ENCODE data around the gene SLC25A1. TPM values are rescaled to one million over a fixed set of nuclear protein-coding genes. Genes with fewer than 3 reads are reported as not detected.

The SLC25A1 gene
- total RNA-seq, 1 experiment from 2014 or later = 201 TPM

- POLR2A ChIA-PET = no interaction called here
- H3K27me3 Mint-ChIP-seq (ENCODE audit: low read depth) = no peaks in the 10 kb centered on the region
- H3K4me1 Mint-ChIP-seq = no peaks in the 10 kb centered on the region
- H3K4me3 Mint-ChIP-seq = no peak overlapping the region
- no peak overlapping the region for H3K27ac Mint-ChIP-seq
- ATAC-seq (no peak), DNase-seq (ENCODE audit: low spot score) (no peak)
- TF ChIP-seq ZNF138 (CRISPR knock-in tag; conservative IDR thresholded peaks at IDR 0.05) (no peak), CREB1 (CRISPR knock-in tag; IDR thresholded peaks at IDR 0.05) (no peak), GRHL2 (CRISPR knock-in tag; IDR thresholded peaks at IDR 0.05; ENCODE audit: insufficient replicate concordance, severe bottlenecking) (no peak), ZNF121 (CRISPR knock-in tag; IDR thresholded peaks at IDR 0.05) (no peak), MXD4 (CRISPR knock-in tag; IDR thresholded peaks at IDR 0.05; ENCODE audit: borderline replicate concordance) (no peak), IRF1 (CRISPR knock-in tag; IDR thresholded peaks at IDR 0.05) (no peak), SMAD4 (CRISPR knock-in tag; IDR thresholded peaks at IDR 0.05) (no peak), ELF4 (CRISPR knock-in tag; IDR thresholded peaks at IDR 0.05; ENCODE audit: low read depth) (no peak), ZNF671 (CRISPR knock-in tag; IDR thresholded peaks at IDR 0.05) (no peak)
- TF ChIP-seq, protein P1, sequence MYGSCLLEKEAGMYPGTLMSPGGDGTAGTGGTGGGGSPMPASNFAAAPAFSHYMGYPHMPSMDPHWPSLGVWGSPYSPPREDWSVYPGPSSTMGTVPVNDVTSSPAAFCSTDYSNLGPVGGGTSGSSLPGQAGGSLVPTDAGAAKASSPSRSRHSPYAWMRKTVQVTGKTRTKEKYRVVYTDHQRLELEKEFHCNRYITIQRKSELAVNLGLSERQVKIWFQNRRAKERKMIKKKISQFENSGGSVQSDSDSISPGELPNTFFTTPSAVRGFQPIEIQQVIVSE (CRISPR knock-in tag; IDR thresholded peaks at IDR 0.05; ENCODE audit: borderline replicate concordance) = no peak
- CTCF ChIA-PET = no interaction called here
- H3K9me3 Mint-ChIP-seq = peaks cover 8% of the 10 kb centered on the region
- H3K36me3 Mint-ChIP-seq = peaks cover 55% of the 10 kb centered on the region
Observed at GRCh38 chr22:19228179-19228578, 49.6 kb upstream of the SLC25A1 start.

DNA sequence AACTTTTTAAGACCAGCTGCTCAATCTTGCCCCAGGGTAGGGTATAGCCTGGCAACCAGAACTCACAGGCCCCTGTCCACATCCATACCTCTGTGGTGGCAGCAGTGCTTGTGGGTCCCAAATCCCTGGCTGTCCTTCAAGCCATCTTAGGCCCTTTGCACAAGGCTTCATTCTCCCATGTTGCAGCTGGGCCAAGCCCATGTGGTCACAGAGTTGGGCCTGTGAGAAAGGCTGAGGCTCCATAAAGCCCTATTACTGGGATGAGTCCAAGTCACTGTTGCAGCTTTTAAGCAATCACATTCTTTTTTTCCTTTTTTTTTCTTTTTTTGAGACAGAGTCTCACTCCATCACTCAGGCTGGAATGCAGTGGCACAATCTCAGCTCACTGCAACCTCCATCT is 47.9 kb upstream of the SLC25A1 start:
- H3K4me3 Mint-ChIP-seq = no peak overlapping the region
- no peaks in the 10 kb centered on the region for H3K4me1 Mint-ChIP-seq
- TF ChIP-seq PRRX2 (CRISPR knock-in tag; IDR thresholded peaks at IDR 0.05) (no peak), PRDM15 (CRISPR knock-in tag; IDR thresholded peaks at IDR 0.05) (no peak), IRF1 (CRISPR knock-in tag; IDR thresholded peaks at IDR 0.05) (no peak)
- DNase-seq (ENCODE audit: low spot score) = no peak
- H3K9me3 Mint-ChIP-seq = peaks cover 22% of the 10 kb centered on the region
- H3K27ac Mint-ChIP-seq = no peak overlapping the region
- H3K27me3 Mint-ChIP-seq (ENCODE audit: low read depth) = no peaks in the 10 kb centered on the region
- ATAC-seq = no peak
- peaks cover 59% of the 10 kb centered on the region for H3K36me3 Mint-ChIP-seq
- CTCF ChIA-PET = no interaction called here
- POLR2A ChIA-PET = no interaction called here

DNA sequence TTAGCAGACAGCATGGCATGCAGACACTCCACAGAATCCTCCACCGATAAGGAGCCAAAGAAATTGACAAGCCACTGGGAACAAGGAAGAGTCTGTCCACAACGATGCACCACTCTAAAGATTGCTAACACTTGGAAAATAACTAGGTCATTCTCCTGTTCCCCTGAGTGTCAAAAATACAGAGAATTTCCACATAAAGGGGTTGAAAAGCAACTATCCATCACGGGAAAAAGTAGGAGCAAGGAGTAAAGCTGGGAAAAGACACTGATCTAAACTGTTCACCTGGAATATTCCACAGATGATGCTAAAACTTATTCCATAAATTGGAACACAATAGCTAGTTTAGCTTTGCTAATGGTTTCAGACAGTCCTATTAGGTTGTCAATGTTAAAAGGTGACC is 47.0 kb upstream of the SLC25A1 start:
- Mint-ChIP-seq H3K4me1 (no peaks in the 10 kb centered on the region), H3K27ac (no peak overlapping the region; the same call in 1 of the 2 replicates), H3K27me3 (ENCODE audit: low read depth) (no peaks in the 10 kb centered on the region), H3K36me3 (peaks cover 65% of the 10 kb centered on the region), H3K4me3 (no peak overlapping the region), H3K9me3 (peaks cover 22% of the 10 kb centered on the region)
- no peak for ATAC-seq
- ChIA-PET POLR2A (no interaction called here), CTCF (no interaction called here)
- no peak for DNase-seq (ENCODE audit: low spot score)
- no peak for TF ChIP-seq ZBTB21 (CRISPR knock-in tag; IDR thresholded peaks at IDR 0.05; ENCODE audit: borderline replicate concordance)
- no peak for TF ChIP-seq EMX1 (CRISPR knock-in tag; IDR thresholded peaks at IDR 0.05)
- no peak for TF ChIP-seq JUN (CRISPR knock-in tag; IDR thresholded peaks at IDR 0.05)
- no peak for TF ChIP-seq GRHL2 (CRISPR knock-in tag; IDR thresholded peaks at IDR 0.05; ENCODE audit: insufficient replicate concordance, severe bottlenecking)
- TF ChIP-seq, protein P2, sequence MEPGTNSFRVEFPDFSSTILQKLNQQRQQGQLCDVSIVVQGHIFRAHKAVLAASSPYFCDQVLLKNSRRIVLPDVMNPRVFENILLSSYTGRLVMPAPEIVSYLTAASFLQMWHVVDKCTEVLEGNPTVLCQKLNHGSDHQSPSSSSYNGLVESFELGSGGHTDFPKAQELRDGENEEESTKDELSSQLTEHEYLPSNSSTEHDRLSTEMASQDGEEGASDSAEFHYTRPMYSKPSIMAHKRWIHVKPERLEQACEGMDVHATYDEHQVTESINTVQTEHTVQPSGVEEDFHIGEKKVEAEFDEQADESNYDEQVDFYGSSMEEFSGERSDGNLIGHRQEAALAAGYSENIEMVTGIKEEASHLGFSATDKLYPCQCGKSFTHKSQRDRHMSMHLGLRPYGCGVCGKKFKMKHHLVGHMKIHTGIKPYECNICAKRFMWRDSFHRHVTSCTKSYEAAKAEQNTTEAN (CRISPR knock-in tag; IDR thresholded peaks at IDR 0.05) = no peak
- TF ChIP-seq TP53 (CRISPR knock-in tag; IDR thresholded peaks at IDR 0.05) = no peak
- TF ChIP-seq SOX15 (CRISPR knock-in tag; IDR thresholded peaks at IDR 0.05) = no peak
- TF ChIP-seq PRDM15 (CRISPR knock-in tag; IDR thresholded peaks at IDR 0.05) = no peak
- TF ChIP-seq MYBL2 (CRISPR knock-in tag; IDR thresholded peaks at IDR 0.05) = no peak
- no peak for TF ChIP-seq TCF7 (CRISPR knock-in tag; IDR thresholded peaks at IDR 0.05; ENCODE audit: low read depth)
- TF ChIP-seq SMAD3 (CRISPR knock-in tag; IDR thresholded peaks at IDR 0.05; ENCODE audit: borderline replicate concordance) = no peak
- TF ChIP-seq, protein P3, sequence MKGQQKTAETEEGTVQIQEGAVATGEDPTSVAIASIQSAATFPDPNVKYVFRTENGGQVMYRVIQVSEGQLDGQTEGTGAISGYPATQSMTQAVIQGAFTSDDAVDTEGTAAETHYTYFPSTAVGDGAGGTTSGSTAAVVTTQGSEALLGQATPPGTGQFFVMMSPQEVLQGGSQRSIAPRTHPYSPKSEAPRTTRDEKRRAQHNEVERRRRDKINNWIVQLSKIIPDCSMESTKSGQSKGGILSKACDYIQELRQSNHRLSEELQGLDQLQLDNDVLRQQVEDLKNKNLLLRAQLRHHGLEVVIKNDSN (CRISPR knock-in tag; IDR thresholded peaks at IDR 0.05) = no peak
